ENCODE results near the gene MRPS2.
"Not testable (repeated sequence)": the region's sequence is repeated elsewhere in the genome, so short reads cannot be mapped to it uniquely, and the experiment has no call there.

Gene MRPS2

DNA sequence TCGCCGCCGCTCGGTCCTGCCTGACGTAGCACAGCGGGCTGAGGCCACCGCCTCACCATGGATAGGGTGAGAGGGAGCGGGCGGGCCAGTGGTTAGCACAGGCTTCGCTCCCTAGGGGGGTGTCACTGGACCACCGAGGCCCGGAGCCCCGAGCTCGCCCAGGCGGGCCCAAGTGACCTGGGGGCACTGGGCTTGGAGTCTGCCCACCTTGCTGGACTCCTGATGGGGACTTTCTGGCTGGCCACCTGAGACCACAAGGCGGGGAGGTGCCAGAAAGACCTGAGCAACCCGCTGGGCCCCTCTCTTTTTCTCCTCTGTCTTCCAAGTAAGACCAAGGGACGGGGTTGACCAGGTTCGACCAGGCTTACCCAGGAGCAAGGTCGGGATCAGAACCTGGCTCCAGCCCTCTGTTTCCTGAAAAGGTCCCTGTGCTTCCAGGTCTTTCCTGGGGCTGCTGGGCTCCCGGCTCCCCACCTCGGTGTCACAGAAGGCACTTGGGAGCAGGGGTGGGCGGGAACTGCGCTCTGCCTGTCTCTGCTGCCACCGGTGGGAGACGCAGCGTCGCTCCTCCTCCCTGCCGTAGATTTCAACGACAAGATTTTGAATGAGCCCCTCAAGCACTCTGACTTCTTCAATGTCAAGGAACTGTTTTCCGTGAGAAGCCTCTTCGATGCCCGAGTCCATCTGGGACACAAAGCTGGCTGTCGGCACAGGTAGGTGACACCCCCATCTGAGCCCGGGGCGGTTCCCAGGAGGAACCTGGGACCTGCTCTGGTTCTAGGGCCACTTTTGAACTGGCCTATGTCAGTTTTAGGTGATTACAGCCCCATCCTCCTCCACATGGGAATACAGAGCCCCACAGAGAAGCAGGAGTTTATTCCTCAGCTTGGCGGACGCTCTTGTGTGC lies 1.0 kb downstream of the MRPS2 start:
- DNase-seq = peak in 1 of 2 donors; percentile 73

DNA sequence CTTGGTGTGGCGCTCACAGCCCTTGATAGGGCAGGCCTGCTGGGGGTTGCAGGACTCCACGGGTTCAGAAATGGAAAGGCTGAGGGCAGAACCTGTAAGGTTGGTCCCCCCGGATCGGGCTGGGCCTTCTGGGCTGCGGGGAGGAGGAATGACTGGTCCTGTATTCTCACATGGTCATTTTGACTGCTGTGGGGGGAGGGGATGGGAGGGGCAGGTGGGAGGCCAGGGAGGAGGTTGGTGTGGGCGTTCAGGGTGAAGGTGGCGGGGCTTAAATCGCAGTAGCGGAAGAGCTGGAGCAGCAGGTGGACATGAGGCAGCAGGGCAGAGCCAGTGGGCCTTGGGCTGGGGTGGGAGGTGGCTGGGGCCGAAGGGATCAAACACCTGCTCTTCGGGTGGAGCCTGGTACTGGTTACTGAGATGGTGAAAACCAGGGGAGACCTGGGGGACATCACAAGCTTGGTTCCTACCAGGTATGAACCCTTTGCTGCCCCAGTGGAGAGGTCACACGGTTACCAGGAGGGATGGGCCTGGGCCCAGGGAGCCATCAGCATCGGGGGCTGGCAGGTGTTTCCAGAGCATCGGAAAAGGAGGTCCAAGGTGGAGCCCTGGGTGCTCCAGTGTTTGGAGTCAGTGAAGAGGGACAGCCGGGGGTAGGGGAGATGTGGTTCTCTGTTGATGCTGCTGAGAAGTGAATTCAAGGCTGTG lies 1.8 kb downstream of the MRPS2 start:
- no peak for DNase-seq

DNA sequence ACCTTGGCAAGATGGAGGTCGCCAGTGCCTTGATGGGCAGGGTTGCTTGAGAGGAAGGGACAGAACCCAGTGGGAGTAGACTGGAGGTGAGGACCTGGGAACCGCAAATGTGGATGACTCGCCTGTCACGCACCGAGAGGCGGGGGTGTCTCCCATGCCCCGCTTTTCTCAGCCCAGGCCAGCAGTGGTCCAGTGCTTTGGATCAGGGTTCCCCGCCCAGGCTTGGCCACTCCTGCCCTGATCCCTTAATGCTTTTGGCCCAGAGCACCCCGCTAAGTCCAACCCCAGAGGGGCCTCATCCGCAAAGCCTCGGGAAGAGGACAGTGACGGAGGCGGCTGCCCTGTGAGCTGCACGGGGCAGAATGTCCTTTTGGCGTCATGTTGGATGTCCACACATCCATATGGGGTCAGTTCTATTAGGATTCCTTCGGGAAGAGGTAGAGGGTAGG lies 2.4 kb downstream of the MRPS2 start:
- no peak for DNase-seq

DNA sequence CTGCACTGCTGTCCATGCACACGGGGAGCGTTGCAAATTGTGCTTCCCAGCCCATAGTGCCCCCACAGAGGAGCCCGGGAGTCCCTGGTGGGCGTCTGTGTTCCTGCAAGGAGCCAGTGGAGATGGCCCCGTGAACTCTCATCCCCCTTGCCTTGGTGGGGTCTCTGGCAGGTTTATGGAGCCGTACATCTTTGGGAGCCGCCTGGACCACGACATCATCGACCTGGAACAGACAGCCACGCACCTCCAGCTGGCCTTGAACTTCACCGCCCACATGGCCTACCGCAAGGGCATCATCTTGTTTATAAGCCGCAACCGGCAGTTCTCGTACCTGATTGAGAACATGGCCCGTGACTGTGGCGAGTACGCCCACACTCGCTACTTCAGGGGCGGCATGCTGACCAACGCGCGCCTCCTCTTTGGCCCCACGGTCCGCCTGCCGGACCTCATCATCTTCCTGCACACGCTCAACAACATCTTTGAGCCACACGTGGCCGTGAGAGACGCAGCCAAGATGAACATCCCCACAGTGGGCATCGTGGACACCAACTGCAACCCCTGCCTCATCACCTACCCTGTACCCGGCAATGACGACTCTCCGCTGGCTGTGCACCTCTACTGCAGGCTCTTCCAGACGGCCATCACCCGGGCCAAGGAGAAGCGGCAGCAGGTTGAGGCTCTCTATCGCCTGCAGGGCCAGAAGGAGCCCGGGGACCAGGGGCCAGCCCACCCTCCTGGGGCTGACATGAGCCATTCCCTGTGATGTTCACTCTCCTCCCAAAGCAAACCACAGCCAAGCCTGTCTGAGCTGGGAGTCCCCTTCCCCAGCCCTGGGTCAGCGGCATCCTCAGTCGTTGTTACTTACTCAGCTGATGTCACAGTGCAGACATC lies 3.1 kb downstream of the MRPS2 start:
- no peak for DNase-seq

DNA sequence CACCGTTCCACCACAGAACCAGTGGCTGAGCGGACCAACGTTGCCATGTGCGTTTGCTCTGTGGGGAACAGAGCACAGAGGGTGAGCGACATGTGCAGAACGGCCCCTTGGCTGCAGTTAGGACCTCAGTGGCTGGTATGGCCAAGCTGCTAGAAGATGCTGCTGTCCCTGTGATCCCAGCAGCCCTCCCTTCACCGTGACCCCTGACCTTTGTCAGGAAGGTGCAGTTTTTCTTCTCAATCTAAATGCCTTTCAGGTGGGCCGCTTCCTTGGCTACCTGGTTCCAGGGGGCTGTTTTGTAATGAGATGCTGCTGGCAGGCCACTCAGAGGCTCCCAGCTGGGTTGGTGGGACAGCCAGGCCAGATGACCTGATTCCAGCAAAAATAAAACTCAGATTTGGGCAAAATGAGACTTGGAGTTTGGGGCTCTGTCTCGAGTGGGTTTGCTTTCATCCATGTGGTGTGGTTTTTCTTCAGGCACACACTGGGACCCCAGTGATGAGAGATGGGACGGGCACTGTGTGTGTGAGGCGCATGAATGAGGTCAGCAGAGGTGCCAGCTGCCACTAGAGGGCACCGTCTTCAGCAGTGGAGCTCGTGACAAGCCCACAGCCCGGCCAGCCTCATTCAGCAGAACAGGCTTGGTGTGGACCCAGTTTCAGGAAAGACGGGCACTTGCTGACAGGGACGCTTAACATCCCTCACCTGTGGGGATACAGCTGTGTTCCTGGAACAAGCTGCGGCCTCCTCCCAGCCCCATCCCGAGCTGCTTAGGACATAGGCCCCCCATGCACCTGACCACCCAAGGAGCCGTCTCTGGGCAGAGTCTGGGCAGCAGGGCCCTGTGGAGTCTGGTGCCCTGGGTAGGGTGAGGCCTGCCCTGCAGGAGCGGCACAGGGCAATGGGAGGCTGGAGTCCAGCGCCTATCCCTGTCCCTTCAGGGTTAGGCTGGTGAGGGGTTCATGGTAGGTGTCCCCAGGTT lies 4.1 kb downstream of the MRPS2 start:
- peak; percentile 70 to 71 for DNase-seq

DNA sequence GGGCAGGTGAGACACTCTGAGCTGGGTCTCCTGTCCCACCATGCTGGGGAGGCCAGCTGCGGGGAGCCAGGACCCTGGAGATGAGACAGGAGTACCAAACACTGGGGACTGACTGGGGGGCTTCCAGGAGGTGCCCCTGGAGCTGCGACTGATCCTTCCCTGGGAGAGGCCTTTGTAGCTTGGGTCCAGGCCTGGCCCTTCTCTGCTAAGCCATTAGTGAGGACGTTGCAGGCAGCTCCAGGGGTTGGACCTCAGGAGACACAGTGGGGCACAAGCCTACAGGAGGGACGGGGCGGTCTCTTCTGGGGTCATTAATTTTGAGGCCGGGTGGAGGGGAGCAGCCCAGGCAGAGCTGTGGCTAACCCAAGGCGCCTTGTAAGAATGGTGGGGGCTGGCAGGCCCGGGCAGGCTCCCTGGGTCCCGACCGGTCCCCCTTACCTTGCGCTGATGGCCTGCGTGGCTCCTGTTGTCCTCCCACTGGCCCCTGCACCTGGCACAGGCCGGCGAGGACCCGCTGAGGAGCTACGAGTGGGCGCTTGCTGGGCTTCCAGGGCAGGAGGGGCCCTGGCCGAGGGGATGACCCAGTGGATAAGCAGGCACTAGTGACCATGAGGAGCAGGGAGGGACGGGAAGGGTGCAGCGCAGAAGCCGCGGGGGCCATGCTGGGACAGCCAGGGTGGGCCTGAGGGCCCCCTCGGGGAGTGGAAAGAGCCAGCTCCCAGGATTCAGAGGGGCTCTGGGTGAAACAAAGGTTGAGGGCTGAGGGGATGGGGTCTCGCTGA lies 5.1 kb downstream of the MRPS2 start:
- no peak for DNase-seq

DNA sequence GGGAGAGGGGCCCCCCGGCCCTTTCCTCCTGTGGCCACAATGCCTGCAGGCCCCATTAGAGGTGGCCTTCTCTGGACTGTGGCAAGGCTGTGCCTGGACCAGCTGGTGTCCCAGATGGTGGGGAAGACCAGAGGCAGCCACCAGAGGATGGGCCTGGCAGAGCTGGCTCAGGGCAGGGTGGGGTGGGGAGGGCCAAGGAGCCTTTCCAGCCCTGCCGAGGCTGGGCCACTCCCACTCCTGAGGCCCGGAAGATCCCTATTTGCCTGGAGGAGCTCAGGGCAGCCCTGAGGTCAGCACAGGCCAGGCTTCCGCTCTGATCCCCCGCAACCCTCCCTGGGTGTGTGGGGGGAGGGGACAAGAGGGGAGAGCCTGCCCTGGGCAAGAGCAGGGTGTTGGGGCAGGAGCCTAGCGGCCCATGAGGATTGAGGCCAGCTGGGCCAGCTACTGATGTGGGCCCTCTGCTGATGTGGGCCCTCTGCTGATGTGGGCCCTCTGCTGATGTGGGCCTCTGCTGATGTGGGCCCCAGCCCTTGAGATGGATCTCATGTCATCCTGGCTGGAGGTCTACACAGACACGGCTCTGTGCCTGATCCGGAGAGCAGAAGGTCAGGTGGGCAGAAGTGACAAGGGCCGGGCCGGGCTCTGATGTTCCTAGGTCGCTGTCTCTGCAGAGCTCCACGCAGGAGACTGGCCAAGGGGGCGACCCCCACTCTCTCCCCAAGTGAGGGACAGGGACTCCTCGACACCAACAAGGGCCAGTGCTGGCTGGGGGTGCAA lies 6.0 kb downstream of the MRPS2 start:
- no peak for DNase-seq

DNA sequence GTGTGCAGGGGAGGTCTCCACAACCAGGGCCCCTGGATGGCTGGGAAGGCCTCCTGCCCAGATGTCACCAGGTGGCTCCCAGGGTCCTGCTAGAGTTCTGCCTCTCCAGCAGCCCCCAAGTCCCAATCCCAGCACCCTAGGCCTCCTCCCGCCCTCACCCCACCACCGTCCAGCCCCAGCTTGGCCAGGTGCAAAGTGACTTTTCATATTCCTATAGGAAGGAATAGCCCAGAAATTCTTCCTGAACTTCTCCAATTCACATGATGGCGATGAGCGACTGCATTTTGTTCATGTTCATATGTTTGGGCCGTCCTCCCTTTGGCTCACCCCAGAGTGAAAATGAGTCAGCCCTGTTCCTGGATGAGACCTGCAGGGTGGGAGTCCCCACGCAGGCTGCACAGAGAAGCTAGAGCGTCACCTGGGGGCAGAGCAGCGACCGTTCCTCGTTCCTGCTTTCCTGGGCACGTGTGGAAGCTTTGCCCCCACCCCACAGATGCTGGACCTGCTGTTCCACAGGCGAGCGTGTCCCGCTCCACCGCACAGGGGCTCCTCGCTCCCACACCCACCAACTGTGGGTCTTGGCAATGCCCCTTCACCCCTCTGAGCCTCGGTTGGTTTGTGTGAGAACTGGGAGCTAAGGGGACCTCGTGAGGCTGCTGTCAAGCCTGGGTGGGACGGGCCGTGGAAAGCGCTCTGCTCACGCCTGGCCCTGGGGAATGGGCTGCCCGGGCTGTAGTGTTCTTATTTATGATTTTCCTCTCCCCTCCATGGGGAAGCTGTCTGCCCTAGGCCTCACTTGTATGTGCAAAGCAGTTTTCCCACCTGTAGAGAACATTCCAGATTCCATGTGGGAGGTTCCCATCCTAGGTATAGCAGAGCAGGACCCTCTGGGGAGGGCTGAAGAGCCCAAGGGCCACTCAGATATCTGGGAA lies 6.9 kb downstream of the MRPS2 start:
- DNase-seq = no peak

DNA sequence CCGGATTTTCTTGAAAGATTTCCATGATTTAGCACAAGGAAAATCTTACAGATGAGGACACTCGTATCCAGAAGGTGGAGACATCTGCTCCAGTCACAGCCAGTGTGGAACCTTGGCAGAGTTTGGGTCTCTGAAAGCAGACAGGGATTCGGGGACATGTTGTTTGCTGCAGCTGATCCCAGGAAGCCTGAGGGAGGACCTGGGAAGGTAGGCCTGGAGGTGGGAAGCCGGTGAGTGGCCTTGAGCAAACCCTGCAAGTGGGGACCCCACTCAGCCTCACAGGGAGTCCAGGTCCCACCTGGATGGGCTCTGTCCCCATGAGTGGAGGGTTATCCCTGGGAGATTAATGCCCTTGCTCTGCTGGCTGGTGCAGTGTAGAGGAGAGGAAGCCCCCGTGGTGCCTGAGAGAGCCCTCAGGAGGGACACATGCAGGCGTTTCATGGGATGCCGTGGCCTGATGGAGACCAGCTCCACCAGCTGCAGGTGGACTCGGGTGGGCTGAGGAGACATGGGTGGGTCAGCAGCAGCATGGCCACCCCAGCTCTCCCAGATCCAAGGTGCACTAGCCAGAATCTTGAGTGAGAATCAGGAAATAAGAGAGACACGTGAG lies 7.8 kb downstream of the MRPS2 start:
- no peak for DNase-seq

DNA sequence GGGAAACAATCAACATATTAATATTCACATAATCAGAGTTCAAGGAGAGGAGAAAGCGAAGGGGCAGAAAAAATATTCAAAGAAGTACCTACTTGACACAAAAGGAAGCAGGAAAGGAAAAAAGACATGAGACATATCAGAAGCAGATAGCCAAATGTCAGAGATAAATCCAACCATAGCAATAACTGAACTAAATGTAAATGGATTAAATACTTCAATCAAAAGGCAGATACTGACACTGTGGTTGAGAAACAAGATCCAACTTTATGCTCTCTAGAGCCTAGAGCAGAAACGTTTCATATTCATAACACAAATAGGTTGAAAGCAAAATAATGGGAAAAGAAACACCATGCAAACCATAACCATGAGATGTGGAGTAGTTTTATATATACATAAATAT lies 9.0 kb downstream of the MRPS2 start:
- DNase-seq = no peak

DNA sequence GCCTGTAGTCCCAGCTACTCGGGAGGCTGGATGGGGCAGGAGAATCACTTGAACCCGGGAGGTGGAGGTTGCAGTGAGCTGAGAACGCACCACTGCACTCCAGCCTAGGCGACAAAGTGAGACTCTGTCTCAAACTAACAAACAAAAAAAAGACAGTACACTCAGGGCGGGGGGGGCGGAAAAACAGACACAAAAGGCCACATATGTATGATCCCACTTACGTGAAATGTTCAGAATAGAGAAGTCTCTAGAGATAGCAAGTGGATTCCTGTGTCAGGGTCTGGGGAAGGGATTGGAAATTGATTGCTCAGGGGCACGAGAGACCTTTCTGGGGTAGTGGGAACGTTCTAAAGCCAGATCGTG lies 11.7 kb downstream of the MRPS2 start:
- DNase-seq = no peak

DNA sequence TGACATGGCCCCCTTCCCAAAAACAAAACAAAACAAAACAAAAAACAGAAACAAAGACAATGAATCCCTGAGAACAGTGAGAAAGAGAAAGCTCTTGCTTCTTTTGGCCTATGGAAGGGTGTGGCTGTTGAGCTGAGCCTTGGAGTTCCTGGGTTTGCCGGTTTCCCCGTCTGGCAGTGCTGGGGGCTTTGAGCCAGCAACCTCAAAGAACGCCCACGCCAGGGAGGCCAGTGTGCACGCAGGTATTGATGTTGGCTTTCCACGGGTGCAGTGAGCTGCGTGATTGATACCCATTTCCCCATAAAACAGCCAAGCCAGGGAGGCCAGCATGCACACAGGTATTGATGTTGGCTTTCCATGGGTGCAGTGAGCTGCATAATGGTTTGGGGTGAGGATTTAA lies 12.4 kb downstream of the MRPS2 start:
- no peak for DNase-seq

DNA sequence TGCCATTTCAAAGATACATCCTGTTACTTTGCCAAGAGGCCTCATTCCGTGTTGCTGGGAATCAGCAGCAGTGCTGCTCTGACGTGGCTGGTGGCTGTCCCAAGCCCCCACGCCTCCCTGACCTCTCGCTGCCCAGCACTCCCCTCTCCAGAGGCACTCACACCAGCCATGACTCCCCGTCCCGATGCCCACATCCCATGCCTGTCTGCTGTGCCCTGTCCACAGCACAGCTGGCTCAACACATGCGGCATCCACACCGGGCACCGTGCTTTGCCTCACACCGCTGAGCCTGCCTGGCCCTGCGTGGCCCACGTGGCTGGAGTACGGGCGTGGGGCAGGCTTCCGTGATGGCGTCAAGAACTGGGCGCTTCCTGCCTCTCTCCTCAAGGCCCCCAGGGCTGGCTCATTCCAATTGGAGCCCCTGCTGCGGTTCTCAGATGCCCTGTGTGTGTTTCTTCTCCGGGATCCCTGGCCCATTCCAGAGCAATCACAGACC lies 12.9 kb downstream of the MRPS2 start:
- DNase-seq = no peak

DNA sequence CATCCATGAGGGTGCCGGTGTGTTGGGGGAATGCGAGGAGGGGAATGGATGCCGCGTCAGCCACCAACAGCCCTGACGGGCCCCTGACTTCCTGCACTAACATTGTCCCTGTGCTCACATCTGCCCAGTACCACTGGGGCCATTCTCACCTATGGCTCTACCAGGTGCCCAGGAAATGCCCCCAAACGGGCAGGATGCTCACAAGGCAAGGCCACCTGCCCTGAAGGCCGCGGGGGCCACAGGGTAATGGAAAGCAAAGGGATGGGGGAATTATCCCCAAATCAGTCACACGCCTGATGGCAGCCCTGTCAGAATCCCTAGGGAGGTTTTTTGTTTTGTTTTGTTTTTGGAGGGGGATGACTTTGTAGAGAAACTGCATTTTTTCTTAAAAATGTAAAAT lies 13.4 kb downstream of the MRPS2 start:
- not testable (repeated sequence) for DNase-seq

DNA sequence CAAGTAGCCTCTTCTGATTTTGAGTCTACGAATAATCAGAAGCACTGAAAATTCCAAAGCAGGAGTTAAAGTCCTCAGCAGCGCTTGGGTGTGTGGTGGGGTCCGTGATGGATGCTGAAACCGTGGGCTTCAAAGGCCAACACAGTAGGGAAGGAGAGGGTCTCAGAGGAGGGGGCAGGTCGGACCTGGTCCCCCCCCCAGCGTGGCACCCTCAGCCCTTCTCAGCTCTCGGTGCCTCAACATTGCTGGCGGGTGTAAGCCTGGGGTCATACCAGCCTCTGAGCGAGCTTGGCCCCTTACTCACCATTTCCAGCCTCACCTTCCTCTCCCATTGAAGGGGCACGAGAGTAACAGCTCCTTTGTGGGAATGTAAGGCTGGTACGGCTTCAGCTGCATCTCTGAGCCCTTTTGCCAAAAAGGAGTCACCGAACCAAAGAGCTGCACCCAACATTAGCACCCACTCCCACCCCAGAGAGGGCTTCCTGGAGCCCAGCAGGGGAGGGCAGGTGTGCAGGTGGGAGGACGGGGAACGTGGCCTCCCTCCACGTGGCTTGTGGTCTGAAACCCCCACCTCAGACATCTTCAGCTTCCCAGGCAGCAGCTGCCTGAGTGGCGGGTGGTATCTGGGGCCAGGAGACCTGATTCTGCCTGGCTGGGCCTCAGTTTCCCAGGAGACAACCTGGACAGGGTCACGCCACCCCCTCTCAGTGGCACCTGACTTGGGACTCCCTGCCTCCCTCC lies 14.0 kb downstream of the MRPS2 start:
- DNase-seq = no peak

DNA sequence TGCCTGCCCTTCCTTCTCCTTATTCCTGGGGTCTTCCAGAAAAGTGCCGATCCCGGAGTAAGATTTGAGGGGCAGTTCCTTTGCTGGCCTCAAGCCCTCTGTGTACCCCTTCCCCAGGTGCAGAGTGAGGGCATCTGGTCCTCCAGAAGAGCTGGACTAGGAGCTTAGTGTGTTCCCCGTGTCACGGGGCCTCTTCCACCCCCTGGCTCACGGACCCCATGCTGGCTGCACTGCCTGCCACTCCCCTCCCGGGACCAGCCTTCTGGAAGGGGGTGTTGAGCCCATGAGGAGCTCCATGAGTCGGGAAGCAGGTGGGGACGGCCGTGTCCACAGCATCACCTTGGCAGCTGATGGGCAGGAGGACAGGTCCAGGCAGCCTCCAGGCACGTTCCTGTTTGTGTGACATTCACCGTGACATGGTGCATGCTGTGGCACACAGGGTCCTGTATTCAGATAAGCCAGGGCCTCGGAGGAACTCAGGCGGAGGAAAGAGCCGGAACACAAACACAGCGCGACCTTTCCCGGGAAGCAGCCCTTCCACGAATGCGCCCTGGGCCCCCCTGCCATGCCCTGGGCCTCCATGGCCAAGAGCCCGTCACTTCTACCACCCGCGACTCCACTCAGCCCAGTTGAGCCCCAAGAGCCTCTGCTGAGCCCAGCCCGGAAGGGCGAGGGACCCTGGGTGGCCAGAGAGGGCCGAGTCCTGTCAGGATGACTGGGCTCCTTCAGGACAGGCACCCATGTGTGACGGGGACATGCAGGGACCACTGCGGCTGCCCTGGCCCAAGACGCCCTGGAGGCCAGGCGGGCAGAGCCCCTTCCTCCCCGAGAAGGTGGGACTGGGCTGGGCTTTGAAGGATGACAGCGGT lies 14.8 kb downstream of the MRPS2 start:
- DNase-seq = no peak

Measured in stimulated activated CD4-positive, alpha-beta T cell treated with anti-CD3 and anti-CD28 coated beads, Interleukin-2, amount 100 ng/mL, for 24 hours (primary cell).